ENCODE results near the gene SLC16A4. TPM values are rescaled to one million over a fixed set of nuclear protein-coding genes. Genes with fewer than 3 reads are reported as not detected.

The SLC16A4 gene
- total RNA-seq, 1 experiment from 2014 or later: 0.28 TPM

DNA sequence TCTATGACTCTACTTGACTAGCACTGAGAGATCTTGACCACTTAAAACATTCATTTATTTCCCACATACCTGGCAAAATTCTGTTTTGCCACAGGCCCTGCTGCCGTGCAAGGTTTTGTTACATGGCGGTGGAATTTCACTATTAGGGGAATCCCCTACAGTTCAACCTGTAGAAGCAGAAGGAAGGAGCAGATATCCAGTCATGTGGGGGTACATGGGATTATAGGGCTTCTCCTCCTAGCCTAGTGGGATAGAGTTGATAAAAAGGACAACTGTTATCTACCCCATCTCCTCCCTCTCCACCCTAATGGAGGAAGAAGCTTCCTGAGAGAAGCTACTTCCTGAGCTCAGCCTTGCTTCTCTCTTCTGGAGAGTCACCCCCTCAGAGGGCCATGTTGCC, 42.4 kb upstream of the SLC16A4 start:
- Mint-ChIP-seq H3K9me3 (no peaks in the 10 kb centered on the region), H3K4me3 (no peak overlapping the region), H3K27ac (no peak overlapping the region), H3K36me3 (no peaks in the 10 kb centered on the region), H3K27me3 (ENCODE audit: low read depth) (no peaks in the 10 kb centered on the region), H3K4me1 (peaks cover 21% of the 10 kb centered on the region)
- CTCF ChIA-PET: interaction anchor here (1.0 to 4.4 kb wide), 11 partner anchors 10 to 317 kb away, joined by 3 to 44 read pairs (median 7); no protein-coding TSS in a partner anchor
- TF ChIP-seq ESRRA (CRISPR knock-in tag; IDR thresholded peaks at IDR 0.05; ENCODE audit: borderline replicate concordance) (no peak), ZNF219 (CRISPR knock-in tag; IDR thresholded peaks at IDR 0.05; ENCODE audit: borderline replicate concordance) (no peak), ZBTB43 (CRISPR knock-in tag; IDR thresholded peaks at IDR 0.05) (no peak), NFATC4 (CRISPR knock-in tag; IDR thresholded peaks at IDR 0.05) (no peak), ZNF317 (CRISPR knock-in tag; IDR thresholded peaks at IDR 0.05; ENCODE audit: borderline replicate concordance, low read depth) (no peak), MYBL2 (CRISPR knock-in tag; IDR thresholded peaks at IDR 0.05) (no peak), GRHL2 (CRISPR knock-in tag; IDR thresholded peaks at IDR 0.05; ENCODE audit: insufficient replicate concordance, severe bottlenecking) (no peak)
- POLR2A ChIA-PET: interaction anchor here (0.9 kb wide), 1 partner anchor 16 kb away, joined by 3 read pairs; no protein-coding TSS in a partner anchor
- ATAC-seq (no peak), DNase-seq (ENCODE audit: low spot score) (no peak)

GRCh38 chr1:110430901-110431300, 40.1 kb upstream of the SLC16A4 start:
- TF ChIP-seq, protein P1, sequence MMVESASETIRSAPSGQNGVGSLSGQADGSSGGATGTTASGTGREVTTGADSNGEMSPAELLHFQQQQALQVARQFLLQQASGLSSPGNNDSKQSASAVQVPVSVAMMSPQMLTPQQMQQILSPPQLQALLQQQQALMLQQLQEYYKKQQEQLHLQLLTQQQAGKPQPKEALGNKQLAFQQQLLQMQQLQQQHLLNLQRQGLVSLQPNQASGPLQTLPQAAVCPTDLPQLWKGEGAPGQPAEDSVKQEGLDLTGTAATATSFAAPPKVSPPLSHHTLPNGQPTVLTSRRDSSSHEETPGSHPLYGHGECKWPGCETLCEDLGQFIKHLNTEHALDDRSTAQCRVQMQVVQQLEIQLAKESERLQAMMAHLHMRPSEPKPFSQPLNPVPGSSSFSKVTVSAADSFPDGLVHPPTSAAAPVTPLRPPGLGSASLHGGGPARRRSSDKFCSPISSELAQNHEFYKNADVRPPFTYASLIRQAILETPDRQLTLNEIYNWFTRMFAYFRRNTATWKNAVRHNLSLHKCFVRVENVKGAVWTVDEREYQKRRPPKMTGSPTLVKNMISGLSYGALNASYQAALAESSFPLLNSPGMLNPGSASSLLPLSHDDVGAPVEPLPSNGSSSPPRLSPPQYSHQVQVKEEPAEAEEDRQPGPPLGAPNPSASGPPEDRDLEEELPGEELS (CRISPR knock-in tag; IDR thresholded peaks at IDR 0.05): no peak
- TF ChIP-seq GRHL2 (CRISPR knock-in tag; IDR thresholded peaks at IDR 0.05; ENCODE audit: insufficient replicate concordance, severe bottlenecking) (no peak), ZNF263 (CRISPR knock-in tag; IDR thresholded peaks at IDR 0.05; ENCODE audit: low read depth) (no peak), ZNF416 (CRISPR knock-in tag; IDR thresholded peaks at IDR 0.05) (no peak), NR3C1 (CRISPR knock-in tag; conservative IDR thresholded peaks at IDR 0.05; ENCODE audit: low read depth) (no peak), ZNF396 (CRISPR knock-in tag; IDR thresholded peaks at IDR 0.05; ENCODE audit: borderline replicate concordance) (no peak), E2F5 (CRISPR knock-in tag; IDR thresholded peaks at IDR 0.05) (no peak)
- TF ChIP-seq, protein P2, sequence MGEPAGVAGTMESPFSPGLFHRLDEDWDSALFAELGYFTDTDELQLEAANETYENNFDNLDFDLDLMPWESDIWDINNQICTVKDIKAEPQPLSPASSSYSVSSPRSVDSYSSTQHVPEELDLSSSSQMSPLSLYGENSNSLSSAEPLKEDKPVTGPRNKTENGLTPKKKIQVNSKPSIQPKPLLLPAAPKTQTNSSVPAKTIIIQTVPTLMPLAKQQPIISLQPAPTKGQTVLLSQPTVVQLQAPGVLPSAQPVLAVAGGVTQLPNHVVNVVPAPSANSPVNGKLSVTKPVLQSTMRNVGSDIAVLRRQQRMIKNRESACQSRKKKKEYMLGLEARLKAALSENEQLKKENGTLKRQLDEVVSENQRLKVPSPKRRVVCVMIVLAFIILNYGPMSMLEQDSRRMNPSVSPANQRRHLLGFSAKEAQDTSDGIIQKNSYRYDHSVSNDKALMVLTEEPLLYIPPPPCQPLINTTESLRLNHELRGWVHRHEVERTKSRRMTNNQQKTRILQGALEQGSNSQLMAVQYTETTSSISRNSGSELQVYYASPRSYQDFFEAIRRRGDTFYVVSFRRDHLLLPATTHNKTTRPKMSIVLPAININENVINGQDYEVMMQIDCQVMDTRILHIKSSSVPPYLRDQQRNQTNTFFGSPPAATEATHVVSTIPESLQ (CRISPR knock-in tag; IDR thresholded peaks at IDR 0.05): no peak
- TF ChIP-seq, protein P3, sequence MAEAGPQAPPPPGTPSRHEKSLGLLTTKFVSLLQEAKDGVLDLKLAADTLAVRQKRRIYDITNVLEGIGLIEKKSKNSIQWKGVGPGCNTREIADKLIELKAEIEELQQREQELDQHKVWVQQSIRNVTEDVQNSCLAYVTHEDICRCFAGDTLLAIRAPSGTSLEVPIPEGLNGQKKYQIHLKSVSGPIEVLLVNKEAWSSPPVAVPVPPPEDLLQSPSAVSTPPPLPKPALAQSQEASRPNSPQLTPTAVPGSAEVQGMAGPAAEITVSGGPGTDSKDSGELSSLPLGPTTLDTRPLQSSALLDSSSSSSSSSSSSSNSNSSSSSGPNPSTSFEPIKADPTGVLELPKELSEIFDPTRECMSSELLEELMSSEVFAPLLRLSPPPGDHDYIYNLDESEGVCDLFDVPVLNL (CRISPR knock-in tag; IDR thresholded peaks at IDR 0.05; ENCODE audit: borderline replicate concordance, low read depth): no peak
- ATAC-seq (no peak), DNase-seq (ENCODE audit: low spot score) (no peak)
- Mint-ChIP-seq H3K4me3 (no peak overlapping the region), H3K9me3 (no peaks in the 10 kb centered on the region), H3K36me3 (no peaks in the 10 kb centered on the region), H3K4me1 (peaks cover 19% of the 10 kb centered on the region), H3K27me3 (ENCODE audit: low read depth) (no peaks in the 10 kb centered on the region), H3K27ac (no peak overlapping the region)
- CTCF ChIA-PET: interaction anchor here (0.9 to 3.6 kb wide), 6 partner anchors 18 to 314 kb away, joined by 3 to 23 read pairs (median 13); no protein-coding TSS in a partner anchor
- POLR2A ChIA-PET: no interaction called here
